ENCODE results near the gene FBXL4.
A peak's percentile ranks its signal among the peaks of the same experiment; 100 is the strongest.

Gene FBXL4

GRCh38 chr6:98947411-98948292 is at the start of gene FBXL4:
Gene FBXL4 (minus strand): TSS chr6:98947946. CDS start chr6:98926988, 20,958 bp downstream.
- peak; percentile 58 to 68 for DNase-seq (ENCODE audit: low read depth in 1 of 2, low spot score in 1 of 2)

GRCh38 chr6:98995116-98995515 is 47.4 kb upstream of the FBXL4 start:
- no peak for DNase-seq (ENCODE audit: low read depth in 1 of 2, low spot score in 1 of 2)

GRCh38 chr6:98992535-98992934 is 44.8 kb upstream of the FBXL4 start:
- no peak for DNase-seq (ENCODE audit: low read depth in 1 of 2, low spot score in 1 of 2)

- DNase-seq (ENCODE audit: low read depth in 1 of 2, low spot score in 1 of 2): no peak
Observed at GRCh38 chr6:98986071-98986615, 38.4 kb upstream of the FBXL4 start.

- DNase-seq (ENCODE audit: low read depth in 1 of 2, low spot score in 1 of 2): no peak
Observed at GRCh38 chr6:98985391-98985790, 37.6 kb upstream of the FBXL4 start.

GRCh38 chr6:98984121-98984520 is 36.4 kb upstream of the FBXL4 start:
- DNase-seq (ENCODE audit: low read depth in 1 of 2, low spot score in 1 of 2): no peak

GRCh38 chr6:98981473-98981872 is 33.7 kb upstream of the FBXL4 start:
- no peak for DNase-seq (ENCODE audit: low read depth in 1 of 2, low spot score in 1 of 2)

GRCh38 chr6:98980819-98981218 is 33.1 kb upstream of the FBXL4 start:
- DNase-seq (ENCODE audit: low read depth in 1 of 2, low spot score in 1 of 2): no peak

- no peak for DNase-seq (ENCODE audit: low read depth in 1 of 2, low spot score in 1 of 2)
Observed at GRCh38 chr6:98977671-98978292, 30.0 kb upstream of the FBXL4 start.

- DNase-seq (ENCODE audit: low read depth in 1 of 2, low spot score in 1 of 2): no peak
Observed at GRCh38 chr6:98976674-98977385, 29.1 kb upstream of the FBXL4 start.

- no peak for DNase-seq (ENCODE audit: low read depth in 1 of 2, low spot score in 1 of 2)
Observed at GRCh38 chr6:98975421-98975820, 27.7 kb upstream of the FBXL4 start.

- no peak for DNase-seq (ENCODE audit: low read depth in 1 of 2, low spot score in 1 of 2)
Observed at GRCh38 chr6:98974309-98974708, 26.6 kb upstream of the FBXL4 start.

GRCh38 chr6:98973571-98973970 is 25.8 kb upstream of the FBXL4 start:
- DNase-seq (ENCODE audit: low read depth in 1 of 2, low spot score in 1 of 2): no peak

GRCh38 chr6:98971303-98971702 is 23.6 kb upstream of the FBXL4 start:
- no peak for DNase-seq (ENCODE audit: low read depth in 1 of 2, low spot score in 1 of 2)

- no peak for DNase-seq (ENCODE audit: low read depth in 1 of 2, low spot score in 1 of 2)
Observed at GRCh38 chr6:98970469-98970868, 22.7 kb upstream of the FBXL4 start.

- no peak for DNase-seq (ENCODE audit: low read depth in 1 of 2, low spot score in 1 of 2)
Observed at GRCh38 chr6:98967616-98968015, 19.9 kb upstream of the FBXL4 start.

- no peak for DNase-seq (ENCODE audit: low read depth in 1 of 2, low spot score in 1 of 2)
Observed at GRCh38 chr6:98959631-98960030, 11.9 kb upstream of the FBXL4 start.

GRCh38 chr6:98958776-98959175 is 11.0 kb upstream of the FBXL4 start:
- DNase-seq (ENCODE audit: low read depth in 1 of 2, low spot score in 1 of 2): no peak

- no peak for DNase-seq (ENCODE audit: low read depth in 1 of 2, low spot score in 1 of 2)
Observed at GRCh38 chr6:98957450-98957849, 9.7 kb upstream of the FBXL4 start.

- no peak for DNase-seq (ENCODE audit: low read depth in 1 of 2, low spot score in 1 of 2)
Observed at GRCh38 chr6:98949589-98949988, 1.8 kb upstream of the FBXL4 start.

- DNase-seq (ENCODE audit: low read depth in 1 of 2, low spot score in 1 of 2): no peak
Observed at GRCh38 chr6:98946879-98947410, 801 bp downstream of the FBXL4 start.

Measured in stimulated activated CD4-positive, alpha-beta T cell treated with anti-CD3 and anti-CD28 coated beads, Interleukin-15, amount 100 ng/mL, for 1 hour (primary cell).